ENCODE results near the gene MSX2.
A peak's percentile ranks its signal among the peaks of the same experiment; 100 is the strongest.

The MSX2 gene

DNA sequence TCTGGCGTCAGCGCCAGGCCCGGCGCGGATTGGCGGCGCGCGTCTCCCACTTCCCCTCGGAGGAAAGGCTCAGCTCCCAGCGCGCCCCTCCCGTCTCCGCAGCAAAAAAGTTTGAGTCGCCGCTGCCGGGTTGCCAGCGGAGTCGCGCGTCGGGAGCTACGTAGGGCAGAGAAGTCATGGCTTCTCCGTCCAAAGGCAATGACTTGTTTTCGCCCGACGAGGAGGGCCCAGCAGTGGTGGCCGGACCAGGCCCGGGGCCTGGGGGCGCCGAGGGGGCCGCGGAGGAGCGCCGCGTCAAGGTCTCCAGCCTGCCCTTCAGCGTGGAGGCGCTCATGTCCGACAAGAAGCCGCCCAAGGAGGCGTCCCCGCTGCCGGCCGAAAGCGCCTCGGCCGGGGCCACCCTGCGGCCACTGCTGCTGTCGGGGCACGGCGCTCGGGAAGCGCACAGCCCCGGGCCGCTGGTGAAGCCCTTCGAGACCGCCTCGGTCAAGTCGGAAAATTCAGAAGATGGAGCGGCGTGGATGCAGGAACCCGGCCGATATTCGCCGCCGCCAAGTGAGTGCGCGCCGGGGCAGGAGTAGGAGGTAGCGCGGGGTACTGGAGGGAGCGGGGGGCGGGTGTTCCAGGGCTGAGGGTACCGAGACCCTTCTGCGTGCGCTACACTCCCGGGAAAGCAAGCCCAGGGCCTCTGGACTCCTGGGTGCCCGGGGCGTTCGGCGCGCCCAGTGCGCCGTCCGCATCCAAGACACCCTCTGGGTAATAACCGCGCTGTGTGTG, at the start of gene MSX2:
Gene MSX2, plus strand, starts transcription at position 99 of the 777 bp plus-strand sequence. Its CDS starts 78 bp downstream, at position 177.
- peaks cover 0 to 36% (median 31%) of the 10 kb centered on the region in 5 donors for H3K4me1 ChIP-seq (ENCODE audit: control insufficient read depth in 5 of 5, insufficient read depth in 5 of 5, low read length in 5 of 5)
- H3K9ac ChIP-seq (ENCODE audit: low read length in 5 of 5) = peak within 1 kb of the TSS; percentile 26 to 75 (median 62)
- H3K4me3 ChIP-seq (ENCODE audit: low read depth in 1 of 5, low read length in 5 of 5) = peak within 1 kb of the TSS; percentile 67 to 88 (median 78)
- H3K27me3 ChIP-seq (ENCODE audit: control insufficient read depth in 5 of 5, insufficient read depth in 4 of 5, low read length in 5 of 5) = peaks cover 28 to 69% (median 49%) of the 10 kb centered on the region in 5 donors
- H3K9me3 ChIP-seq (ENCODE audit: control insufficient read depth in 5 of 5, low read length in 5 of 5) = no peaks in the 10 kb centered on the region
- H3K27ac ChIP-seq (ENCODE audit: low read depth, low read length) = no peak within 1 kb of the TSS
- peaks cover 0 to 4% (median 0%) of the 10 kb centered on the region in 5 donors for H3K36me3 ChIP-seq (ENCODE audit: control insufficient read depth in 5 of 5, insufficient read depth in 5 of 5, low read length in 5 of 5)

GRCh38 chr5:174675110-174675509, 49.3 kb upstream of the MSX2 start:
- Histone ChIP-seq H3K36me3 (ENCODE audit: control insufficient read depth in 5 of 5, insufficient read depth in 5 of 5, low read length in 5 of 5) (no peaks in the 10 kb centered on the region), H3K27me3 (ENCODE audit: control insufficient read depth in 5 of 5, insufficient read depth in 4 of 5, low read length in 5 of 5) (peaks cover 0 to 3% (median 0%) of the 10 kb centered on the region in 5 donors), H3K9ac (ENCODE audit: low read length in 5 of 5) (no peak overlapping the region), H3K4me1 (ENCODE audit: control insufficient read depth in 5 of 5, insufficient read depth in 5 of 5, low read length in 5 of 5) (no peaks in the 10 kb centered on the region), H3K27ac (ENCODE audit: low read depth, low read length) (no peak overlapping the region), H3K4me3 (ENCODE audit: low read depth in 1 of 5, low read length in 5 of 5) (no peak overlapping the region), H3K9me3 (ENCODE audit: control insufficient read depth in 5 of 5, low read length in 5 of 5) (peaks cover 0 to 2% (median 0%) of the 10 kb centered on the region in 5 donors)

DNA sequence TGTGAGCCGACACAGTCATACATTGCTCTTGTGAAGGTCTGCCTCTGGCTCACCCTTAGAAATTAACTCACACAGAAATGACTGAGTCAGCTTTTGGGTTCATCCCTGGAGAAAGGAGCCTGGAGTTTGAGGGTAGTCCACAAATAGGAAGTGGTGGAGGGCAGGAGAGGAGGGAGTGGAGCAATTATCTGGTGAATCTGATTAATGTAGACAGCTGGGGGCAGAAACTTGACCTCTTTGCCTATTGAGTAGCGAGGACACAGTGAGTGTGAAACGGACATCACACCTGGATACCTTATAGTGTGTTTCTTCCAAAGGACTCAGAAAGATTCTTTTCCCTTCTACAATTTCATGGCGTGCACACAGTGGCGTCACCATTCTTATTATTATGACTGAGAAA, 48.5 kb upstream of the MSX2 start:
- Histone ChIP-seq H3K4me3 (ENCODE audit: low read depth in 1 of 5, low read length in 5 of 5) (no peak overlapping the region), H3K9ac (ENCODE audit: low read length in 5 of 5) (no peak overlapping the region), H3K36me3 (ENCODE audit: control insufficient read depth in 5 of 5, insufficient read depth in 5 of 5, low read length in 5 of 5) (no peaks in the 10 kb centered on the region), H3K4me1 (ENCODE audit: control insufficient read depth in 5 of 5, insufficient read depth in 5 of 5, low read length in 5 of 5) (no peaks in the 10 kb centered on the region), H3K9me3 (ENCODE audit: control insufficient read depth in 5 of 5, low read length in 5 of 5) (peaks cover 0 to 2% (median 0%) of the 10 kb centered on the region in 5 donors), H3K27me3 (ENCODE audit: control insufficient read depth in 5 of 5, insufficient read depth in 4 of 5, low read length in 5 of 5) (peaks cover 0 to 3% (median 0%) of the 10 kb centered on the region in 5 donors), H3K27ac (ENCODE audit: low read depth, low read length) (no peak overlapping the region)

DNA sequence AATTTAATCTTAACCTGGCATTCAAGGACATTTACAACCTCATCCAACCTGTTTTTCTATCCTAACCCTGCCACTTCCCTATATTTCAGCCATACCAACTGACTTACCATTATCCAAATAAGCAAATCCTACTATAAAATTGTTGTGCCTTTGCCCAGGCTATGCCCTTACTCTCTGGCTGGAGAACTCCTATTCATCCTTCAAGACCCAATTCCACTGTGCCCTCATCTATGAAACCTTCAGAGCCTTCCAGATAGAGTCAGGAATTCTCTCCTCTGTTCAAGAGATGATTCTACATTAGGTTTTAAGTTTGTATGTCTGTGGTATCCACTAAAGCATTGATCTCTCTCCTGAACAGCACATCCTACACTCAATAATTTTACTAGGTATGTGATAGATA, 46.3 kb upstream of the MSX2 start:
- H3K27ac ChIP-seq (ENCODE audit: low read depth, low read length) = no peak overlapping the region
- H3K9me3 ChIP-seq (ENCODE audit: control insufficient read depth in 5 of 5, low read length in 5 of 5) = peaks cover 0 to 2% (median 0%) of the 10 kb centered on the region in 5 donors
- H3K4me1 ChIP-seq (ENCODE audit: control insufficient read depth in 5 of 5, insufficient read depth in 5 of 5, low read length in 5 of 5) = no peaks in the 10 kb centered on the region
- H3K36me3 ChIP-seq (ENCODE audit: control insufficient read depth in 5 of 5, insufficient read depth in 5 of 5, low read length in 5 of 5) = no peaks in the 10 kb centered on the region
- H3K4me3 ChIP-seq (ENCODE audit: low read depth in 1 of 5, low read length in 5 of 5) = no peak overlapping the region
- H3K9ac ChIP-seq (ENCODE audit: low read length in 5 of 5) = no peak overlapping the region
- H3K27me3 ChIP-seq (ENCODE audit: control insufficient read depth in 5 of 5, insufficient read depth in 4 of 5, low read length in 5 of 5) = peaks cover 0 to 3% (median 3%) of the 10 kb centered on the region in 5 donors

- Histone ChIP-seq H3K4me3 (ENCODE audit: low read depth in 1 of 5, low read length in 5 of 5) (no peak overlapping the region), H3K27ac (ENCODE audit: low read depth, low read length) (no peak overlapping the region), H3K36me3 (ENCODE audit: control insufficient read depth in 5 of 5, insufficient read depth in 5 of 5, low read length in 5 of 5) (no peaks in the 10 kb centered on the region), H3K27me3 (ENCODE audit: control insufficient read depth in 5 of 5, insufficient read depth in 4 of 5, low read length in 5 of 5) (peaks cover 0 to 3% (median 2%) of the 10 kb centered on the region in 5 donors), H3K9me3 (ENCODE audit: control insufficient read depth in 5 of 5, low read length in 5 of 5) (peaks cover 0 to 5% (median 0%) of the 10 kb centered on the region in 5 donors), H3K4me1 (ENCODE audit: control insufficient read depth in 5 of 5, insufficient read depth in 5 of 5, low read length in 5 of 5) (no peaks in the 10 kb centered on the region), H3K9ac (ENCODE audit: low read length in 5 of 5) (no peak overlapping the region)
Measured at GRCh38 chr5:174680901-174681565, 43.3 kb upstream of the MSX2 start.

GRCh38 chr5:174687503-174687902, 36.9 kb upstream of the MSX2 start:
- Histone ChIP-seq H3K4me3 (ENCODE audit: low read depth in 1 of 5, low read length in 5 of 5) (no peak overlapping the region), H3K9me3 (ENCODE audit: control insufficient read depth in 5 of 5, low read length in 5 of 5) (peaks cover 0 to 3% (median 0%) of the 10 kb centered on the region in 5 donors), H3K9ac (ENCODE audit: low read length in 5 of 5) (no peak overlapping the region), H3K4me1 (ENCODE audit: control insufficient read depth in 5 of 5, insufficient read depth in 5 of 5, low read length in 5 of 5) (peaks cover 0 to 4% (median 0%) of the 10 kb centered on the region in 5 donors), H3K36me3 (ENCODE audit: control insufficient read depth in 5 of 5, insufficient read depth in 5 of 5, low read length in 5 of 5) (no peaks in the 10 kb centered on the region), H3K27me3 (ENCODE audit: control insufficient read depth in 5 of 5, insufficient read depth in 4 of 5, low read length in 5 of 5) (peaks cover 21 to 43% (median 33%) of the 10 kb centered on the region in 5 donors), H3K27ac (ENCODE audit: low read depth, low read length) (no peak overlapping the region)

DNA sequence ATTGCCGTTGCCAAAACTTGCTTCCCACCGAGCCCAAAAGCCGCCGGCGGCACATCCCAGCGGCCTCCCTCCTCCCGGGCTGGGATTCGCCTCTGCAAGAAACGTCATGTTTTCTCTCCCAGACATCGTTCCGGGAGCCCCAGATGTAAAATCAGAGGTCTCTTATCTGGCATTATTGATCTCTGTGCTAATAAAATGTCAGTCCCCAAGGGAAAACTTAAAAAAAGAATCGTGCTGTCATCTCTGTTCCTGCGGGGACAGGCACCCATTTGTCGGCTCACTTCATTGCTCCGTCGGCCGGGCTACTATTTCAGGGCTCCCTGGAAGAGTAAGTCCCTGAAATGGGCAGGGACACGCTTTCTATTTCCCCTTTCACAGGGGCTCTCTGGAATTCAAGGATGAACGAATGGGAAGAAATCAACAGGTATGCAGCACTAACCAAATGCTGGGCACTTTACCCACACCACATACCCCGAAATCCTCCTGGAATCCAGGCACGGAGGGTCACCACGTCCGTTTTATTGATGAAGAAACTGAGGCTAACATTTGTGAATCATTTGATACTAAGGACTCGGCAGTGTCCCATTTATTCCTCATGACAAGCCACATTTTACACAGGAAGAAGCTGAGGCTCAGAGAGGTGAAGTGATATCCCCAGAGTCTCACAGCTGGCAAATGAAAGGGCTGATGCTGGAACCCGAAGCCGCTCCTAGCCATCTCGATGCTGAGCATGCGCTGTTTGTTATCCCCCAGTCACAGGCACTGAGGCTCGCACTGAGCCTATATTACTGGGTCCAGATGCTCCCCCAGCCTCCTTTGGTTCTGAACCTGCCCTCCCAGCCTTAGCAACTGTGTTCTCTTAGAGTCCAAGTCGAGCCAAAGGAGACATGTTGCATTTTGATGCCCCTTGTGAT, 35.7 kb upstream of the MSX2 start:
- Histone ChIP-seq H3K27ac (ENCODE audit: low read depth, low read length) (no peak overlapping the region), H3K27me3 (ENCODE audit: control insufficient read depth in 5 of 5, insufficient read depth in 4 of 5, low read length in 5 of 5) (peaks cover 25 to 53% (median 38%) of the 10 kb centered on the region in 5 donors), H3K9ac (ENCODE audit: low read length in 5 of 5) (no peak overlapping the region), H3K36me3 (ENCODE audit: control insufficient read depth in 5 of 5, insufficient read depth in 5 of 5, low read length in 5 of 5) (no peaks in the 10 kb centered on the region), H3K4me3 (ENCODE audit: low read depth in 1 of 5, low read length in 5 of 5) (no peak overlapping the region), H3K9me3 (ENCODE audit: control insufficient read depth in 5 of 5, low read length in 5 of 5) (peaks cover 0 to 3% (median 0%) of the 10 kb centered on the region in 5 donors), H3K4me1 (ENCODE audit: control insufficient read depth in 5 of 5, insufficient read depth in 5 of 5, low read length in 5 of 5) (peaks cover 0 to 8% (median 0%) of the 10 kb centered on the region in 5 donors)

- Histone ChIP-seq H3K9ac (ENCODE audit: low read length in 5 of 5) (no peak overlapping the region), H3K4me3 (ENCODE audit: low read depth in 1 of 5, low read length in 5 of 5) (no peak overlapping the region), H3K27ac (ENCODE audit: low read depth, low read length) (no peak overlapping the region), H3K4me1 (ENCODE audit: control insufficient read depth in 5 of 5, insufficient read depth in 5 of 5, low read length in 5 of 5) (peaks cover 0 to 8% (median 0%) of the 10 kb centered on the region in 5 donors), H3K36me3 (ENCODE audit: control insufficient read depth in 5 of 5, insufficient read depth in 5 of 5, low read length in 5 of 5) (no peaks in the 10 kb centered on the region), H3K9me3 (ENCODE audit: control insufficient read depth in 5 of 5, low read length in 5 of 5) (no peaks in the 10 kb centered on the region), H3K27me3 (ENCODE audit: control insufficient read depth in 5 of 5, insufficient read depth in 4 of 5, low read length in 5 of 5) (peaks cover 26 to 64% (median 44%) of the 10 kb centered on the region in 5 donors)
Measured at GRCh38 chr5:174690271-174690670, 34.1 kb upstream of the MSX2 start.

GRCh38 chr5:174692381-174692780, 32.0 kb upstream of the MSX2 start:
- peaks cover 26 to 61% (median 44%) of the 10 kb centered on the region in 5 donors for H3K27me3 ChIP-seq (ENCODE audit: control insufficient read depth in 5 of 5, insufficient read depth in 4 of 5, low read length in 5 of 5)
- no peak overlapping the region for H3K27ac ChIP-seq (ENCODE audit: low read depth, low read length)

More at GRCh38 chr5:174692381-174692780, 32.0 kb upstream of the MSX2 start:
- no peak overlapping the region for H3K9ac ChIP-seq (ENCODE audit: low read length in 5 of 5)
- no peaks in the 10 kb centered on the region for H3K9me3 ChIP-seq (ENCODE audit: control insufficient read depth in 5 of 5, low read length in 5 of 5)
- H3K4me3 ChIP-seq (ENCODE audit: low read depth in 1 of 5, low read length in 5 of 5) = peak overlapping the region in 1 of 5 donors; percentile 2
- no peaks in the 10 kb centered on the region for H3K36me3 ChIP-seq (ENCODE audit: control insufficient read depth in 5 of 5, insufficient read depth in 5 of 5, low read length in 5 of 5)
- H3K4me1 ChIP-seq (ENCODE audit: control insufficient read depth in 5 of 5, insufficient read depth in 5 of 5, low read length in 5 of 5) = peaks cover 0 to 8% (median 0%) of the 10 kb centered on the region in 5 donors
